ENCODE results near the gene HYAL1. TPM values are rescaled to one million over a fixed set of nuclear protein-coding genes. Genes with fewer than 3 reads are reported as not detected.

The HYAL1 gene
- total RNA-seq, 1 donor from 2014 or later = 0.59 TPM

- intact Hi-C loops (cut with micrococcal nuclease) = loop anchor here (1.0 kb wide), 2 partner anchors 12 to 15 kb away; no protein-coding TSS in a partner anchor
- H3K9me3 Mint-ChIP-seq = no peaks in the 10 kb centered on the region
- peaks cover 31% of the 10 kb centered on the region for H3K36me3 Mint-ChIP-seq (ENCODE audit: low read depth)
- no peak for DNase-seq (ENCODE audit: low spot score)
- peaks cover 4% of the 10 kb centered on the region for H3K27me3 Mint-ChIP-seq (ENCODE audit: low read depth)
- H3K27ac Mint-ChIP-seq = peak overlapping the region; percentile 33
- H3K4me1 Mint-ChIP-seq (ENCODE audit: low read depth) = peaks cover 3% of the 10 kb centered on the region
- H3K4me3 Mint-ChIP-seq (ENCODE audit: low read depth) = peak overlapping the region; percentile 60
Measured at GRCh38 chr3:50260942-50261441, 42.4 kb downstream of the HYAL1 start.

- Mint-ChIP-seq H3K36me3 (ENCODE audit: low read depth) (peaks cover 34% of the 10 kb centered on the region), H3K4me1 (ENCODE audit: low read depth) (peaks cover 3% of the 10 kb centered on the region), H3K4me3 (ENCODE audit: low read depth) (peak overlapping the region; percentile 69), H3K27ac (peak overlapping the region; percentile 67), H3K27me3 (ENCODE audit: low read depth) (no peaks in the 10 kb centered on the region), H3K9me3 (no peaks in the 10 kb centered on the region)
- DNase-seq (ENCODE audit: low spot score) = peak; percentile 83
- intact Hi-C loops (cut with micrococcal nuclease) = loop anchor here (1.0 kb wide), 2 partner anchors 13 to 14 kb away; no protein-coding TSS in a partner anchor
Measured at GRCh38 chr3:50260027-50260941, 43.1 kb downstream of the HYAL1 start.

- H3K9me3 Mint-ChIP-seq = no peaks in the 10 kb centered on the region
- intact Hi-C loops (cut with micrococcal nuclease) = loop anchor here (1.0 kb wide), 2 partner anchors 13 to 14 kb away; no protein-coding TSS in a partner anchor
- DNase-seq (ENCODE audit: low spot score) = no peak
- peak overlapping the region; percentile 69 for H3K4me3 Mint-ChIP-seq (ENCODE audit: low read depth)
- peak overlapping the region; percentile 67 for H3K27ac Mint-ChIP-seq
- H3K36me3 Mint-ChIP-seq (ENCODE audit: low read depth) = peaks cover 36% of the 10 kb centered on the region
- peaks cover 3% of the 10 kb centered on the region for H3K4me1 Mint-ChIP-seq (ENCODE audit: low read depth)
- H3K27me3 Mint-ChIP-seq (ENCODE audit: low read depth) = no peaks in the 10 kb centered on the region
Measured at GRCh38 chr3:50259432-50260026, 43.8 kb downstream of the HYAL1 start.

- Mint-ChIP-seq H3K27me3 (ENCODE audit: low read depth) (no peaks in the 10 kb centered on the region), H3K36me3 (ENCODE audit: low read depth) (peaks cover 40% of the 10 kb centered on the region), H3K9me3 (no peaks in the 10 kb centered on the region), H3K4me3 (ENCODE audit: low read depth) (no peak overlapping the region), H3K27ac (no peak overlapping the region), H3K4me1 (ENCODE audit: low read depth) (peaks cover 3% of the 10 kb centered on the region)
- intact Hi-C loops (cut with micrococcal nuclease) = no loop called here
- no peak for DNase-seq (ENCODE audit: low spot score)
Measured at GRCh38 chr3:50258979-50259378, 44.4 kb downstream of the HYAL1 start.

GRCh38 chr3:50258029-50258680 lies 45.2 kb downstream of the HYAL1 start:
- Mint-ChIP-seq H3K9me3 (no peaks in the 10 kb centered on the region), H3K4me3 (ENCODE audit: low read depth) (no peak overlapping the region), H3K4me1 (ENCODE audit: low read depth) (peaks cover 3% of the 10 kb centered on the region), H3K27ac (no peak overlapping the region), H3K27me3 (ENCODE audit: low read depth) (no peaks in the 10 kb centered on the region), H3K36me3 (ENCODE audit: low read depth) (peaks cover 48% of the 10 kb centered on the region)
- no peak for DNase-seq (ENCODE audit: low spot score)
- intact Hi-C loops (cut with micrococcal nuclease) = no loop called here

GRCh38 chr3:50256978-50257890 lies 46.1 kb downstream of the HYAL1 start:
- Mint-ChIP-seq H3K9me3 (no peaks in the 10 kb centered on the region), H3K27ac (no peak overlapping the region), H3K27me3 (ENCODE audit: low read depth) (no peaks in the 10 kb centered on the region), H3K36me3 (ENCODE audit: low read depth) (peaks cover 55% of the 10 kb centered on the region), H3K4me3 (ENCODE audit: low read depth) (no peak overlapping the region), H3K4me1 (ENCODE audit: low read depth) (peaks cover 3% of the 10 kb centered on the region)
- intact Hi-C loops (cut with micrococcal nuclease) = loop anchor here (1.0 kb wide), 1 partner anchor 30 kb away; no protein-coding TSS in a partner anchor
- DNase-seq (ENCODE audit: low spot score) = no peak

GRCh38 chr3:50255251-50255615 lies 48.1 kb downstream of the HYAL1 start:
- Mint-ChIP-seq H3K9me3 (no peaks in the 10 kb centered on the region), H3K27ac (no peak overlapping the region), H3K4me1 (ENCODE audit: low read depth) (peaks cover 10% of the 10 kb centered on the region), H3K36me3 (ENCODE audit: low read depth) (peaks cover 67% of the 10 kb centered on the region), H3K4me3 (ENCODE audit: low read depth) (no peak overlapping the region), H3K27me3 (ENCODE audit: low read depth) (no peaks in the 10 kb centered on the region)
- no peak for DNase-seq (ENCODE audit: low spot score)
- intact Hi-C loops (cut with micrococcal nuclease) = no loop called here

GRCh38 chr3:50254577-50255250 lies 48.7 kb downstream of the HYAL1 start:
- no peak overlapping the region for H3K4me3 Mint-ChIP-seq (ENCODE audit: low read depth)
- peaks cover 12% of the 10 kb centered on the region for H3K4me1 Mint-ChIP-seq (ENCODE audit: low read depth)
- DNase-seq (ENCODE audit: low spot score) = no peak
- H3K27ac Mint-ChIP-seq = no peak overlapping the region
- peaks cover 69% of the 10 kb centered on the region for H3K36me3 Mint-ChIP-seq (ENCODE audit: low read depth)
- intact Hi-C loops (cut with micrococcal nuclease) = no loop called here
- H3K27me3 Mint-ChIP-seq (ENCODE audit: low read depth) = no peaks in the 10 kb centered on the region
- no peaks in the 10 kb centered on the region for H3K9me3 Mint-ChIP-seq

- Mint-ChIP-seq H3K4me3 (ENCODE audit: low read depth) (no peak overlapping the region), H3K9me3 (no peaks in the 10 kb centered on the region), H3K27ac (peak overlapping the region; percentile 84), H3K27me3 (ENCODE audit: low read depth) (no peaks in the 10 kb centered on the region), H3K4me1 (ENCODE audit: low read depth) (peaks cover 26% of the 10 kb centered on the region), H3K36me3 (ENCODE audit: low read depth) (peaks cover 48% of the 10 kb centered on the region)
- intact Hi-C loops (cut with micrococcal nuclease) = no loop called here
- DNase-seq (ENCODE audit: low spot score) = no peak
Measured at GRCh38 chr3:50251220-50251619, 52.2 kb downstream of the HYAL1 start.

GRCh38 chr3:50250514-50250913 lies 52.9 kb downstream of the HYAL1 start:
- Mint-ChIP-seq H3K36me3 (ENCODE audit: low read depth) (peaks cover 45% of the 10 kb centered on the region), H3K4me1 (ENCODE audit: low read depth) (peaks cover 31% of the 10 kb centered on the region), H3K27me3 (ENCODE audit: low read depth) (no peaks in the 10 kb centered on the region), H3K27ac (no peak overlapping the region), H3K4me3 (ENCODE audit: low read depth) (no peak overlapping the region), H3K9me3 (no peaks in the 10 kb centered on the region)
- intact Hi-C loops (cut with micrococcal nuclease) = no loop called here
- DNase-seq (ENCODE audit: low spot score) = no peak
